Smooth muscle cell of the brain vasculature (primary cell): Measurements from ENCODE around the gene HOXD11.

Source experiments
- DNase-seq: peaks from one replicate; pipeline ENCODE4 v3.0.0-alpha.2; 2012; ENCODE audit warnings: low read depth, low spot score

The HOXD11 gene

GRCh38 chr2:176106581-176107539, at the start of gene HOXD11:
HOXD11 (plus strand) TSS chr2:176107280; CDS start chr2:176107356, 76 bp downstream.
- DNase-seq: no peak

GRCh38 chr2:176063958-176064357, 43.1 kb upstream of the HOXD11 start:
- no peak for DNase-seq

GRCh38 chr2:176066645-176067588, 40.2 kb upstream of the HOXD11 start:
- DNase-seq: no peak

- no peak for DNase-seq
Observed at GRCh38 chr2:176067589-176068418, 39.3 kb upstream of the HOXD11 start.

DNA sequence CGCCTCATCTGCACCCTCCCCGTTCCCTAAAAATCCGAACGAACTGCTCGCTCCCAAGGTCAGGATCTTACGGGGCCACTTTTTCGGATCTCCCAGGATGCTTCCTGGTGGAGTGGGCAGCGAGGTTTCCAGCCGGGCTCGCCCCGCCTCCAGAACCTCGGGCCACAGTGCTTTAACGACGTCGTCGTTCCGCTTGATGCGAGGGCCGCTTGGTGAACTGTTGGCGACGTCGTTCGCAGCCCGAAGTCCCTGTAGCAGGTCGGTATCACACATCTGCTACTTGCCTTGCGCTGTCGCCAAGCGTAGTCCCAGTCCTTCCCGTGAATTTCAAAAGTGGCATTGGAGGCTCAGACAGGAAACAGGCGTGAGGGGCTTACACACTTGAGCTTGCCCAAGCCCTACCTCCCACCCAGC, 38.7 kb upstream of the HOXD11 start:
- no peak for DNase-seq

DNA sequence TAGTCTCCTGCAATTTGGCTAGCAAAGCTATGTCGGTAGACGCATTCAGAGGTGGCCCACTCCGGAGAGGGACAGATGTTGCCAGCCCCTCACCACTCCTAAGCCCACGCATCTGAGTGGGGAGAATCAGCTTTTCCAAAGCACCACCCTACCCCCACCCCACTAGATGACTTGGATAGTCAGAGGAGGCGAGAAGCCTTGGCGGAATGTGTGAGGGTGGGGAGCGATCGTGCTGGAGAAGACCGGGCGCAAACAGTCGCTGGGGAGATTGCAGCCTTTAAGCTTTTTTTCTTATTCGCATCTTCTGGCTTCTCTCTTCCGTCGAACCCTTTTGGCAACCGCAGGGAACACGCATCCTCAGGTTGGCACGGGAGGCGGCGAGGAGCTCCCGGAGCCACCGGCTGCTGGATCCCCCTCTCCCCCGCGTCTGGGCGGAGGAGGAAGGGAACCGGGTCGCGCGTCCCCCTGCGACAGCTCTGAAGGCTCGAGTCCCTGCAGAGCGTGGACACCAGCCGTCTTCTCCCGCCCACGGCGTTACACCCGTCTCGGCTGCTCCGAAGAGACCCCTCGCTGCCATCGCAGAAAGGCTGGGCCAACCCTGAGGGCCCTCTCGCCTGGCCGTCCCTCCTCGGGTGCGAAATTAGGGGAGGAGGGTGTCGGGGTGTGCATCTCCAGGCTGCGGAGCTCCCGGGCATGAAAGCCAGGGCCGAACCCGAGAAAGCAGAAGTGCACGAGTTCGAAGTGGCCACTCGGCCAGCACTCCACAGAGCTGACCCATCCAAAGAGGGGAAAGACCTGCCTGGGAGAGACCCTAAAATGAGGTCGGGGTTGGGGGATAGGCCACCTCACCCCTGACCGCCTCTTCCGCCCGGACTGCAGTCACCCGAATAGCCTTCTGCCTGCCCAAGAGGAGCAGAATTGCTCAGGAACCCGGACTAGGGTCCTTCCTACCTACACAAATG, 35.5 kb upstream of the HOXD11 start:
- no peak for DNase-seq

GRCh38 chr2:176072292-176072669, 34.8 kb upstream of the HOXD11 start:
- no peak for DNase-seq

DNA sequence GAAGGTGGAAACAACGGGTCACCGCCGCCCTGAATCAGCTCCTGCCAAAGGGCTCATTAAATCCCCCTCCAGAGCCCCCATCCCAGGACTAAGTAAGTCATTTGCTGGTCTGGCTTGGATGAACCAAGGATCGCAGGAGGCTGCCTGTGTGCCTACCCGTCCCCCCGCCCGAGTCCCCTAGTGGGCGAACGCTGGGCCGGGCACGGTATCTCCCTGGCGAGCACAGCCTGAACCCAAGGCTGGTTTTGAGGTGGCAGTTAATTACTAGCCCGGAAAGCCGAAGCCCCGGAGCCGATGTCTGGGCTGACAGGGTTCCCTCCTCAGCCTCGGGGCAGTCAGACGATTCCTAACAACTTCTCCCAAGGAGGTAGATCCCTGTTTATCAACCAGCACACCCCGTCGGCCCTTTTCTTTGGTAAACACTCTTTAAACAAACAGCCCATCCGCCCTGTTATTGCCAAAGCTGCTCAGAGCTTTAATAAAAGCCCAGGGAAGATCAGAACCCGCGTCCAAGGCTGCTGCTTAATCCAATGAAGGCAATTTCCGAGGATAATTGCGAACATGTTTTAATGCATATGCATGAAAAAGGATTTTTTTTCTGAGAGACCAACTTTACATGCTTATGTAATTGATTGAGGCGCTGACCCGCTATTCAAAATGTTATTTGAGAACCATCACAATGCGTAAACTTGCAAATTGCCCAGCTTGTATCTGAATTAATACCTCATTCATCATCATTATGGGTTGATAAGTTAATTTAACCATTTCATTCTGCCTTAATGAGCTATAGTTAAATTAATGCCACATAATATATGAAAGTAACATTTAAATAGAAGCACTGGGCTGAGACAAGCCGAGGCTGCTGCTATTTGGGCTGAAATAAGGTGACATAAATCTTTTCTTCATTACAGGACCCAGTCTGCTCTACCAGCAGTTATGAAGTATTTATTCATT, 33.9 kb upstream of the HOXD11 start:
- no peak for DNase-seq

DNA sequence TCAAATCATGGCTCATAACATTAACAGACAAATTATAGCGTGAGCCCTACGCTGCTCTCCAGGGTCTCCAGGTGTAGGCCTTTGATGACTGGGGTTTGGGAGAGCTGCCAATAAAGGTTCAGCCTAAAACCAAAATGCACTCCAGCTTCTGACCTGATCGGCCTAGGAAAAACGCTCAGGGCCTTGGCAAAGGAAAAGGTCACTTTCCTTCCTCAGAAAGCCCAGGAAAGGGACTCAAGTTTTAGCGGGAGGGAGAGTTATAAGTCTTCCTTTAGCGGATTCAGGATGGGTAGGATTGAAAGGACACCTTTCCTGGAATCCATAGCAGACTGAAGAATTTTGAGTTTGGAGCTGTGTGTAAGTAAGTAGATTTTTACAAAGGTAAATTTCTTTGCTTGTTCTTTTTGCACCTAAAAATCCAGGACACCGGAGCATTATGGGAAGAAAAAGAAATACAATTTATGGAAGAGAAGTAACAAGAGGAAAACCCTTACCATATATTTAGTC, 32.1 kb upstream of the HOXD11 start:
- DNase-seq: no peak

GRCh38 chr2:176075481-176075880, 31.6 kb upstream of the HOXD11 start:
- no peak for DNase-seq

GRCh38 chr2:176076063-176076462, 31.0 kb upstream of the HOXD11 start:
- DNase-seq: no peak

- DNase-seq: no peak
Observed at GRCh38 chr2:176076796-176077195, 30.3 kb upstream of the HOXD11 start.

DNA sequence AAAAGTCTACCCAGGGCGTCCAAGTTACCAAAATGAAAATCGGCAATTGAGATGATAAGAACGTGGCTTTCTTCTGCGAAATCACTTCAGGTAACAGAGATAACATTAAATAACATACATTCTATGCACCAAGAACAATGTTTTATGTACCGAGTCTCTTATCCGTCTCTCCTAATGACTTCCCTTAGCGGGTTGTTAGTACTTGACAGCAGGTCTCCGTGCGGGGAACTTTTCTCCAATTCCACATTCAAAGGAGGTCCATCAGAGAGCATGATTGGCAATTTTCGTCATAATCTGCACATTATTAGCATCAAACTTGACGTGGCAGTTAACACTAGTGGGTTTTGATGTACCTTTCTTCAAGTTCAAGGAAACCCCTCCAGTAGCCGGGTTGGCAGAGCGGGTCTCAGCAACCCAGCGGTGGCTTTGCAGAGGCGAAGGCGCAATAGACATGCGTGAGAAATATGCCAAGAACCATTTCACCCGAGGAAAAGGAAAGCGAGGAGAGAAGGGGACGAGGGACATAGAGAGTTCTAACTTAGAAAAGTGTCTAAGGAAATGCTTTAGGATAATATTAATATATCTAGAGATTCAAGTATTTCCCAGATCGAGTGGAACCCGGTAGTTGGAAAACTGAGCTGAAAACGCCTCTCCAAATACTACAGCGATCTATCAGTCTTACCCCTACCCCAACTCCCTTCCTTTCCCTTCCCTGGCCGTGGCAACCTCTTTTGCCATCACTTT, 28.4 kb upstream of the HOXD11 start:
- no peak for DNase-seq

DNA sequence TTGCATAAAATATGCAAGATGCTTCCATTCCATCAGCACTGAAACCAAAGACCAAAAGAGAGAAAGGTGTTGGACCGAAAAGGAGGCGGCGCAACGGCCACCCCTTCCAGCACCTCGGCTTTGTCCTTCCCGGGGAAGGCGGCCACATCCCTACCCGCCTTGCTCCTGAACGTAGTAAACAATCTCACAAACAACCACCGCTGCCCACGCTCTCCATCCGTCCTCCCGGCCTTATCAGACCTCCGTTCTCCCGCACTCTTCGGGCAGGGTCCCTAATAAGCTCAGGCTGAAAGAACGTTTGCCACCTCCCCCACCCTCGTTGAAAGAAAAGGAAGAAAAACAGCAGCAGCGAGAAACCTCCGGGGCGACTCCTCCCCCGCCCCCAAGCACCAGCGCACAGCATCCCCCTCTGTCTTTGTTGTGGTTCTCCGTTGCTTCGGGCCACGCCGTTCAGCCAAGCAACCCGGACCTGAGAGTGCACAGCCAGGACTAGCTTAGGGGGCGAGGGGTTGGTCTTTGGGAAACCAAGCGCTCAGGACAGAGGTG, 27.7 kb upstream of the HOXD11 start:
- DNase-seq: no peak

GRCh38 chr2:176079831-176080539, 27.1 kb upstream of the HOXD11 start:
- no peak for DNase-seq

- DNase-seq: no peak
Observed at GRCh38 chr2:176080540-176081375, 26.3 kb upstream of the HOXD11 start.
